Small intestine (tissue), 7 donors: ENCODE measurements around the gene CDC73. TPM values are rescaled to one million over a fixed set of nuclear protein-coding genes. Genes with fewer than 3 reads are reported as not detected.
"Not testable (repeated sequence)": the region's sequence is repeated elsewhere in the genome, so short reads cannot be mapped to it uniquely, and the experiment has no call there.

Source experiments
- DNase-seq, 2 donors: peaks; one replicate each; pipeline versions ENCODE4 v3.0.0 to v3.0.0-alpha.2; 2013
- FAIRE-seq: peaks from 2 replicates; lab custom pipeline; 2012; peaks lifted over from hg19 to GRCh38; lab: Jason Lieb, UNC
- H3K27ac ChIP-seq, 3 donors: one replicate each; pipeline ENCODE4 v1.5.1; 2013; ENCODE audit warnings: low read length in 2 of 3, mild to moderate bottlenecking in 2 of 3, control low read depth in 1 of 3, inconsistent platforms in 1 of 3, low read depth in 1 of 3, moderate library complexity in 1 of 3
- H3K27me3 ChIP-seq, 3 donors: one replicate each; pipeline ENCODE4 v1.6.1; 2013; ENCODE audit warnings: low read length in 3 of 3, inconsistent platforms in 1 of 3; ENCODE audit not compliant: control insufficient read depth in 3 of 3, insufficient read depth in 3 of 3
- H3K36me3 ChIP-seq, 3 donors: one replicate each; pipeline ENCODE4 v1.6.1; 2013; ENCODE audit warnings: low read length in 3 of 3, inconsistent platforms in 1 of 3, low read depth in 1 of 3, mild to moderate bottlenecking in 1 of 3, moderate library complexity in 1 of 3; ENCODE audit not compliant: control insufficient read depth in 3 of 3, insufficient read depth in 2 of 3
- H3K4me1 ChIP-seq, 3 donors: one replicate each; pipeline ENCODE4 v1.6.1; 2013; ENCODE audit warnings: low read length in 2 of 3, inconsistent platforms in 1 of 3, low read depth in 1 of 3, mild to moderate bottlenecking in 1 of 3, moderate library complexity in 1 of 3; ENCODE audit not compliant: control insufficient read depth in 3 of 3, insufficient read depth in 2 of 3
- H3K4me3 ChIP-seq, 3 donors: one replicate each; pipeline ENCODE4 v1.5.1; 2013; ENCODE audit warnings: low read length in 3 of 3, control low read depth in 1 of 3, inconsistent platforms in 1 of 3, low read depth in 1 of 3, mild to moderate bottlenecking in 1 of 3, moderate library complexity in 1 of 3
- H3K9me3 ChIP-seq, 2 donors: one replicate each; pipeline ENCODE4 v1.6.1; 2013; ENCODE audit warnings: low read depth in 1 of 2, low read length in 1 of 2; ENCODE audit not compliant: control insufficient read depth in 2 of 2, insufficient read depth in 1 of 2
- WGBS, 3 donors: extraction: QIAGEN DNeasy Blood & Tissue Kit; methylation state at CpG; one replicate each; pipeline ENCODE4 v1.1.7; 2013; 5-methylcytosine and 5-hydroxymethylcytosine counted together
- polyA plus RNA-seq, 4 donors: library from polyadenylated mRNA; stranded (reverse) in 3 of 4; unstranded in 1 of 4; fragments of 200-250 nt in 3 of 4; fragments of 120-200 nt in 1 of 4; gene quantifications; one replicate each; pipeline versions ENCODE4 v1.2.1 to v1.2.3, GENCODE V29; 2013
- donor health status: healthy with polysubstance abuse.
- donor health status: control.
- donor health status: control.
- donor health status: Bipolar disorder and iron deficiency.
- donor health status: healthy.

CDC73 gene
- polyA plus RNA-seq, 4 donors: 7.6 to 23.2 (median 13.2) TPM

GRCh38 chr1:193266794-193267193 is 145.0 kb downstream of the CDC73 start:
- not testable (repeated sequence) for H3K27me3 ChIP-seq, FAIRE-seq, H3K36me3 ChIP-seq, DNase-seq, H3K27ac ChIP-seq, H3K4me3 ChIP-seq, H3K4me1 ChIP-seq, H3K9me3 ChIP-seq
- 95 to 99% (median 97%) methylated on average over 7 of the region's 7 CpGs for WGBS, 3 donors

GRCh38 chr1:193270996-193271395 is 149.2 kb downstream of the CDC73 start:
- no peak for DNase-seq
- no peak overlapping the region for H3K4me3 ChIP-seq
- H3K36me3 ChIP-seq: no peaks in the 10 kb centered on the region
- no peaks in the 10 kb centered on the region for H3K27me3 ChIP-seq
- peaks cover 0 to 8% of the 10 kb centered on the region in 2 donors for H3K9me3 ChIP-seq
- no peaks in the 10 kb centered on the region for H3K4me1 ChIP-seq
- 87 to 90% (median 89%) methylated on average over 2 of the region's 2 CpGs for WGBS, 3 donors
- H3K27ac ChIP-seq: no peak overlapping the region
- no peak for FAIRE-seq

DNA sequence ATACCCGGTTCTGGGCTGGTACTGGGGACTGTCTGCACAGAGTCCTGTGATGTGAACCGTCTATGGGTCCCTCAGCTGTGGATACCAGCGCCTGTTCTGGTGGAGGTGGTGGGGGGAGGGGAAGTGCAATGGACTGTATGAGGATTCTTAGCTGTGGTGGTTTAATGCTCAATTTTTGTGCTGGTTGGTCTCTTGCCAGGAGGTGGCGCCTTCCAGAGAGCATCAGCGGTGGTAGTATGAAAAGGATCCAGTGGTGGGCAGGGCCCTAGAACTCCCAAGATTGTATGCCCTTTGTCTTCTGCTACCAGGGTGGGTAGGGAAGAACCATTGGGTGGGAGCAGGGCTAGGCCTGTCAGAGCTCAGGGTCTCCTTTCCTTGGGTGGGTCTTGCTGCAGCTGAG is 153.9 kb downstream of the CDC73 start:
- Histone ChIP-seq H3K27ac (no peak overlapping the region), H3K4me3 (no peak overlapping the region), H3K27me3 (no peaks in the 10 kb centered on the region), H3K4me1 (no peaks in the 10 kb centered on the region), H3K36me3 (no peaks in the 10 kb centered on the region), H3K9me3 (peaks cover 0 to 9% of the 10 kb centered on the region in 2 donors)
- FAIRE-seq (no peak), DNase-seq (no peak)
- 94 to 98% (median 95%) methylated on average over 5 of the region's 5 CpGs for WGBS, 3 donors

DNA sequence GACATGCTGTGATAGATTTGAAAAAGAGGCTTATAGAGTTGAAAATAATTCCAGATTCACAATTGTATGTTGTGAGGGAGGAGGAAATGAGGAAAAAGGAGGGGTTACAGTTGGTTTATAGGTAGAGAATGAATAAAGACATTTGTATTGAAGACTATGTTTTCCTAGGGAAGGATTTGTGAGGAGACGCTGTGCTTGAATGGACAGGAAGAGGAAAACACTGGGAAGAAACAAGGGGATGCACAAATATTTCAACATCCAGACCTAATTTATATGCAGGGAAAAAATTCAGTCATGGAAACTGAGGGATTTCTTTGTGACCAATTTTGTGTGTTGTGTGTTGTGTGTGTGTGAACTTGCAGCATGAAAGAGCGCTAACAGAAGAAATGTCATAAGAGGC is 157.1 kb downstream of the CDC73 start:
- Histone ChIP-seq H3K27ac (no peak overlapping the region), H3K9me3 (peaks cover 0 to 9% of the 10 kb centered on the region in 2 donors), H3K4me3 (no peak overlapping the region), H3K36me3 (no peaks in the 10 kb centered on the region), H3K27me3 (no peaks in the 10 kb centered on the region), H3K4me1 (no peaks in the 10 kb centered on the region)
- DNase-seq (no peak), FAIRE-seq (no peak)
- 96 to 100% (median 97%) methylated on average over 2 of the region's 2 CpGs for WGBS, 3 donors

GRCh38 chr1:193281894-193282293 is 160.1 kb downstream of the CDC73 start:
- 79 to 96% (median 95%) methylated on average over 1 of the region's 1 CpG for WGBS, 3 donors
- Histone ChIP-seq H3K27me3 (no peaks in the 10 kb centered on the region), H3K4me3 (no peak overlapping the region), H3K9me3 (no peaks in the 10 kb centered on the region), H3K4me1 (no peaks in the 10 kb centered on the region), H3K27ac (no peak overlapping the region), H3K36me3 (no peaks in the 10 kb centered on the region)
- FAIRE-seq: peak; percentile 47
- no peak for DNase-seq

DNA sequence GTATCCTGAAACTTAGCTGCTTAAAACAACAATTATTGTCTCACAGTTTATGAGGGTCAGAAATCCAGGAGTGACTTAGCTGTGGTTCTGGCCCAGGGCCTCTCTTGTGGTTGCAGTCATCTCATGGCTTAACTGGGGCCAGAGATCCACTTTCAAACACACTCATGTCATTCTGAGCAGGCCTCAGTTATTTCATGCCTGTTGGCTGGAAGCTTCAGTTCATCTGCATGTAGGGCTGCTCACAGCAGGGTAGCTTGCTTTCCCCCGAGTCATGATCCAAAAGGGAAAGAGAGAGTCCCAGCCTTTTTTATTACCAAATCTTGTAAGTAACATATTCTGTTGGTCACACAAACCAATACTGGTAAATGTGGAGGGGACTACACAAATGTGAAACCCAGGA is 161.2 kb downstream of the CDC73 start:
- Histone ChIP-seq H3K9me3 (no peaks in the 10 kb centered on the region), H3K27ac (no peak overlapping the region), H3K27me3 (no peaks in the 10 kb centered on the region), H3K4me1 (no peaks in the 10 kb centered on the region), H3K4me3 (no peak overlapping the region), H3K36me3 (no peaks in the 10 kb centered on the region)
- DNase-seq: no peak
- no peak for FAIRE-seq
- WGBS, 3 donors: 88 to 95% (median 89%) methylated on average over 1 of the region's 1 CpG

- FAIRE-seq (no peak), DNase-seq (no peak)
- Histone ChIP-seq H3K4me3 (no peak overlapping the region), H3K4me1 (no peaks in the 10 kb centered on the region), H3K27me3 (no peaks in the 10 kb centered on the region), H3K36me3 (no peaks in the 10 kb centered on the region), H3K9me3 (no peaks in the 10 kb centered on the region), H3K27ac (no peak overlapping the region)
Measured at GRCh38 chr1:193284219-193284618, 162.4 kb downstream of the CDC73 start.

DNA sequence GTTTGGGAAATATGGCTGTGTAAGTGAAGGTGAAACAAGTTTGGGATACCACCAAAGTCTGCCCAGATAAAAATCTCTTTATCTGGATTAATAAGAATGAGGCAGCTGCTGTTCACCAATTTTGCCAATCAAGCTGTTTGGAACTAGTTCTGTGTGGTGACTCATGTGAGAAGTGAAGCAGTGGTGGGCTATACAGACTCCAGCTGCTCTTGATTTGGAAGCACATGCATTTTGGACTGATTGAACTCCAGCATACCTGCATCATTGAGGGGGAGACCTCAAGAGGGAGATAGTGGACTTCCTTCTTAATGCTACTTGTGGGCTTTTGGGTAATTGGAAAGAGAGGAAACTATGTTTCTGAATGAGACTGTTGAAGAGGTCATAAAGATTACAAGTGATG is 163.8 kb downstream of the CDC73 start:
- Histone ChIP-seq H3K36me3 (no peaks in the 10 kb centered on the region), H3K27me3 (no peaks in the 10 kb centered on the region), H3K4me1 (no peaks in the 10 kb centered on the region), H3K4me3 (no peak overlapping the region), H3K27ac (no peak overlapping the region), H3K9me3 (no peaks in the 10 kb centered on the region)
- DNase-seq (no peak), FAIRE-seq (no peak)

DNA sequence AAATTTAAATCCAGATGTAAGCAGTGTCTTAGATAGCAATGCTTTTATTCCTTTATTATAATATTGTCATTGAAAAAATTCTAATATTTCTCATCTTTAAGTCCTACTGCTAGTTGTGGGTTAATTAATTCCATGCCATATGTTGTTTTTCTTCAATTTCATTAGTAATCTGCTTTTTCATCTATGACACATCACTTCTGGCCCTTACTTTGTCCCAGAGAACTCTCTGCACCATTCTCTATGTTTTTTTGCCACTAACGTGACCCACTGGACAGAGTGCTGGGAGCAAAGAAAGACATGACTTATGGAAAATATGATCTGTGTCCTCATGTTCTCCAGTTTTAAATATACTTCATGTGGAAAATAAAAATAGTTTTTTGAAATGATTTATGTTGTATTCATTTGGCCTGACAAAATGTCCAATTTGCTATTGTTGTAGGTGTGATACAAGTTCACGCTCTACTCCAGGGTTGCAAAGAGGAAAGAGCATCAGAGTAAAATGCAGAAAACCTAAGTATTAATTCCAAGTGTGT is 166.8 kb downstream of the CDC73 start:
- FAIRE-seq, H3K4me1 ChIP-seq, H3K36me3 ChIP-seq, DNase-seq, H3K4me3 ChIP-seq, H3K27me3 ChIP-seq, H3K27ac ChIP-seq, H3K9me3 ChIP-seq: not testable (repeated sequence)
- 82 to 94% (median 91%) methylated on average over 2 of the region's 2 CpGs for WGBS, 3 donors
